ENCODE measurements around the gene EVA1C.
"Not testable (repeated sequence)": the region's sequence is repeated elsewhere in the genome, so short reads cannot be mapped to it uniquely, and the experiment has no call there.

Gene EVA1C

GRCh38 chr21:32505767-32506166, 93.3 kb downstream of the EVA1C start:
- not testable (repeated sequence) for DNase-seq

DNA sequence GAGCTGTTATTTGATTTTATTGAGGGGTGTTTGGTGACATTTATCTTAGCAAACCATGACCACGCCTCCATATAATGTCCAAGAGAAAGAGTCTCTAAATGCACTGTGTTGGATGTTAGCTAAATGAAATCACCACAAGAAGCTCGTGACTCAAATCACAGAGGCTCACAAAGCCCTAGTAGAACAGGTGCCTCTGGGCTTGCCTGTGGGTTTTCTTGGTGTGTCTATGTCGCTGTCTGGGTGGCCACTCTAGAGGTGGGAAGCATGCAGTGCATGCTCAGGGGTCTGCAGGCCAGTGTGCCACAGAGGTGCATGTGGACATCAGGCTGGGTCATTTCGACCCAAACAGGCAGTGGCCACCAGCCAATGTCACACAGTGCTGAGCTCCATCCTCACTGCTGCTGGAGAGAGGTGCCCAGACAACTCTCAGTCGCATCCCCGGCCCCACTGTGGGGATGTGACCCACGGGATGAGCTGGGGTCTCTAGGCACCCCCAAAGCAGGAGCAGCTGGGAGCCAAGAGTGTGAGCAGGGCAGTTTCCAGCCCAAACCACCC, 94.0 kb downstream of the EVA1C start:
- not testable (repeated sequence) for DNase-seq

DNA sequence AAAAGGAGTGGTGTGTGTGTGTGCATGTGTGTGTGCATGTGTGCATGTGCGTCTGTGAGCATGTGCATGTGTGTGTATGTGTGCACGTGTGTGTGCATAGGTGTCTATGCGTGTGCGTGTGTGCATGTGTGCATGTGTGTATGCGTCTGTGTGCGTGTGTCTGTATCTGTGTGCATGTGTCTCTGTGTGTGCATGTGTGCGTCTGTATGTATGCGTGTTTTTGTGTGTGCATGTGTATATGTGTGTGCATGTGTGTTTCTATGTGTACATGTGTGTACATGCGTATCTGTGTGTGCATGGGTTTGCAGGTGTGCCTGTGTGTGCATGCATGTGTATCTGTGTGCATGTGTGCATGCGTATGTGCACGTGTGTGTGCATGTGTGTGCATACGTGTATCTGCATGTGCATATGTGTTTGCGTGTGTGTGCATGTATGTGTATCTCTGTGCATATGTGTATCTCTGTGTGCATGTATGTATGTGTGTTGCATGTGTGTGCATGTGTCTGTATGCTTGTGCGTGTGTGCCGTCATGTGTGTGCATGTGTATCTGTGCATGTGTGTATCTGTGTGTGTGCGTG, 94.9 kb downstream of the EVA1C start:
- DNase-seq, result no peak

DNA sequence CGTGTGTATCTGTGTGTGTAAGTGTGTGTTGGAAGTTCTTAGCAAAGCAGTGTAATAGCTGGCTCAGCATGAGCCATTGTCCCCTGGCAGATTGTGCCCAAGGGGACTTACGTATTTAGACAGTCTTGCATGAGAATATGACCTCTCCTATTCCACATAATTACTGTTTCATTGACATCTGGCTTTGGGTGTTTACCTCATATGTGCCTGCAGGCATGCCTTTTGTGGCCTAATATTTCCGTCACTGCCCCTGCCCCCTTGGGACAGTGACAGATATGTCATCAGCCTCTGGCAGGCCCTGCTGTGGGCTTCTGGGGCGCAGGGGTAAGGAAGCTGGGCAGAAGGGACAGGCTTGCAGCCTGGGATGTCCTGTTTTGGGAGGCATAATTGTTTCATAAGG, 95.5 kb downstream of the EVA1C start:
- DNase-seq, result not testable (repeated sequence)

DNA sequence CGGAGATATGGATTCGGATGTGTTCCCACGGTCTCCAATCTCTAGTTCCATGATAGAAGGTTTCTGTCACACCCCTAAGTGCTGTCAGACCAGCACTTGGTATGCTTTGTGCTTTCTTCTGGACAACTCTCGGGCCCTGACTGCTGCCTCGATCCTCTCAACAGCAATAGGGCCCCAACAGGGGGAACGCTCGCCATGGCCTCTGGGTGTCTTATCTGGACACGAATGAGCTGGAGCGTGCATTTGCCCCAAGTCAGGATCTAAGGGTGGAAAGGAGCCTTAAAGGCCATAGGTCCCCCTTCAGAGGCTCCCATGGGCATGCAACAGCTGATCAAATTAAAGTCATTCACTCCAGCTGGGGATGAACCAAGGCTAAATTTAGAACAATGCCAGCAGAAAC, 96.1 kb downstream of the EVA1C start:
- no peak for DNase-seq

- not testable (repeated sequence) for DNase-seq
Measured at GRCh38 chr21:32508975-32509374, 96.5 kb downstream of the EVA1C start.

DNA sequence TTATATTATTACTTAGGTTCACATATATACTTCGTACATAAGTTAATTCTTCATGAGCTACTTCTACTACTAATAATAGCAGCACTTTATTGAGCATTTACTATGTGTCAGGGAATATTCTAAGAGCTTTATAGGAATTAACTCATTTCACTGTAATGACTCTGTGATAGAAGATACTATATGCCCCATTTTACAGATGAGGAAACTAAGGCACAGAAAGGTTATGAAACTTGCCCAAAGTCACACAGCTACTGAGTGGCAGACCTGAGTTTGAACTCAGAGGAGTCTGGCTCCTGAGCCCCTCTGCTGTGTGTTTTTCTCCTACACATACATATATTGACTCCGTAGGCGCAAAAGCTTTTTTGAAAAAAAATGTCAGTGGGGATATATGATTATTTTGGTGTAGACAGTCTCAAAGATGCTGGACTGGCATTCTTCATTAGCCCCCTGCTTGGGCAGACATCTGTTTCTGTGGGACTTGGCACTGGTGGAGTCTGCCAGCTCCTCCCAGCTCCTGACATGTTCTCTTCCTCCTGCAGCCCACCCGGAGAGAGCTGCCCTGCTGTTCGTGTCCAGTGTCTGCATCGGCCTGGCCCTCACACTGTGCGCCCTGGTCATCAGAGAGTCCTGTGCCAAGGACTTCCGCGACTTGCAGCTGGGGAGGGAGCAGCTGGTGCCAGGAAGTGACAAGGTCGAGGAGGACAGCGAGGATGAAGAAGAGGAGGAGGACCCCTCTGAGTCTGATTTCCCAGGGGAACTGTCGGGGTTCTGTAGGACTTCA, 102.0 kb downstream of the EVA1C start:
- DNase-seq, result no peak

GRCh38 chr21:32515874-32516273, 103.4 kb downstream of the EVA1C start:
- DNase-seq, result no peak

GRCh38 chr21:32516756-32517649, 104.5 kb downstream of the EVA1C start:
- DNase-seq, result no peak

- DNase-seq, result no peak
Measured at GRCh38 chr21:32519945-32520874, 107.7 kb downstream of the EVA1C start.

DNA sequence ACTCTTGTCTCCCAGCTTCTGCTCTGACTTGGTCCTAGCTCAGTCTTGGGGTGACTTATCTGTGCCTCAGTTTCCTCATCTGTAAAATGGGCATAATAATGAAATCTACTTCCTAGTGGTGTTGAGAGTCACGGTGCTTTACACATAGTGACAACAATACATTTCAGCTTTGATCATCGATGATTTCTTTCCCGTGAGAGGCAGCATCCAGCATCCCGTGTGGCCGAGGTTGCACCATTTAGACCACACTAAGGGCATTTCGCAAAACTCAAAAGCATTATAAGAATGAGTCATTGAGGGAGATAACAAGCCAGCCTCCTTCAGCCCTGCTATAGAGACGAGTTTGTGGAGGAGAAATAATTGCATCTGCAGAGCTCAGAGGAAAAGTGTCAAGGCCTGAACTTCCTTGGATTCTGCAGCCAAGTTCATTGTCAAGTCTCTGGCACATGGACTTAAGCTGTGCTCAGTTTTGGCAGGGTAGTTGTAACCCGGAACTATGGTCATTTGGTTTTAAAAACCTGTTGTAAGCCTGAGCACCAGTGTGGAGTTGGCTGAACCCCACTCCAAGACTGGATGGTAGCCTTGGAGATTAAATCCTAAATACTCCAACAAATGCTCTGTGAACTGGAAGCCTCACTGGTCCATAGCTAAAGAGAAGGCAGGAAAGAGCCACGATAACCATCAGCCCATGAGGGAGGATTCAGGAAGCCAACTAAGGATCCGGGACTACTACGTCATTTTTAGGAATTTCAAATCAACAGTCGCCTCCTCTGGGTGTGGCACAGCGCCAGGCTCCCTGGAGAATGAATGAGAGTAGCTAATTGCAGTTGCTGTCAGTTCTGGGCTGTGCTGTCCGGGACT, 108.6 kb downstream of the EVA1C start:
- no peak for DNase-seq

DNA sequence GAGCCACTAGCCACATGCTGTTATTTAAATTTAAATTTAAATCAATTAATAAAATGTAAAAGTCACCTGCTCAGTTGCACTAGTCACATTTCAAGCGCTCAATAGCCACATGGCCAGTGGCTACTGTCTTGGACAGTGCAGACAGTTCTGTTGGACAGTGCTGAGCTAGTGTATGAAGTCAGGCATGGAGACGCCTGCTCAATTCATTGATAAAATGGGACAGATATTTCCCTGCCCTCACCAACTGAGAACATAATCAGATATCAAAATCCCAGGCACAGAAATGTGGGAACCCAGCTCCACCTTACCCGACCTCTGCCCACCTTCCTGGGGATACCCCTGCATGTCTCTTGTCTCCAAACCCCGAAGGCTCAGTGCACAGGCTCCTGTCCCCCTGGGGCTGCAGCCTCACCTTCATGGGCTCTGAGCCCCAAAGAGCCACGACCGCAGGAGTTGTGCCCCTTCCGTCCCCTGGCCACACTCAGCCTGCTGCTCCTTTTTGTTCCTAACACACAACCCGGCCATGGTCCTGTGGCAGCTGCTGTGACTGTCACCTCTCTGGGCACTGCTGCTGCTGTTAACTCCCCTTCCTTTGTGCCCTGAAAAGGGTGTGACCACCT, 109.3 kb downstream of the EVA1C start:
- DNase-seq, result no peak

GRCh38 chr21:32523463-32523862, 111.0 kb downstream of the EVA1C start:
- DNase-seq, result no peak

- no peak for DNase-seq
Measured at GRCh38 chr21:32523988-32524719, 111.6 kb downstream of the EVA1C start.

GRCh38 chr21:32525282-32525681, 112.8 kb downstream of the EVA1C start:
- DNase-seq, result no peak

GRCh38 chr21:32529679-32530078, 117.2 kb downstream of the EVA1C start:
- no peak for DNase-seq

GRCh38 chr21:32530809-32531208, 118.3 kb downstream of the EVA1C start:
- DNase-seq, result not testable (repeated sequence)

- not testable (repeated sequence) for DNase-seq
Measured at GRCh38 chr21:32531561-32531960, 119.1 kb downstream of the EVA1C start.

DNA sequence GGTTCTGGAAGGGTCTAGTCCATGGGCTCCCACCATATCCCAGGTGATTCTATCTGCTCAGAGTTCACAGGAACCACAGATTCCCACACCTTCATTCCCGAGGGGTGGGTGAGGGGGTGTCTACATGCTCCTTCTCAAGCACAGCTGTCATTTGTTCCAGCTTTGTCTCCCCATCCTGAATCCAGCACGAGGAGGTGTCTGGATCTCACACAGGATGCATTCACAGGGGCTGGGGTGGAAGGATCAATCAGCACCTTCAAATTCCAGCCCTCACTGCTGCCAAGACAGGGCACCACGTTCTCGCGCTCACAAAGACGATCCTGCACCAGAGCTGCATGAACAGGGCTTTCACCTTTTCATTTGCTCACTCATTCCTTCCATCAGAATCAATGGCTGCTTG, 120.1 kb downstream of the EVA1C start:
- no peak for DNase-seq

DNA sequence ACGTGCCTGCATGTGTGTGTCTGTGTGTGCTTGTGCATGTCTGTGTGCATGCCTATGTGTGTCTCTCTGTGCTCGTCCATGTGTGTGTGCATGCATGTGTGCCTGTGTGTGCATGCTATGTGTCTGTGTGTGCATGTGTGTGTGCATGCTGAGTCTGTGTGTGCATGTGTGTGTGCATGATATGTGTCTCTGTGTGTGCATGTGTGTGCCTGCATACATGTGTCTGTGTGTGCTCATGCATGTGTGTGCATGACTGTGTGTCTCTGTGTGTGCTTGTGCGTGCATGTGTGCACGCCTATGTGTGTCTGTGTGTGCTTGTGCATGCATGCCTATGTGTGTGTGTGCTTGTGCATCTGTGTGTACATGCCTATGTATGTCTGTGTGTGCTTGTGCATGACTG, 120.5 kb downstream of the EVA1C start:
- no peak for DNase-seq

Data from activated gamma-delta T cell treated with Interleukin-2 at 50 U/mL for 16 hours (primary cell).